HepG2 (cell line): ENCODE results near the gene ZNF616. TPM values are rescaled to one million over a fixed set of nuclear protein-coding genes. Genes with fewer than 3 reads are reported as not detected.

Experiments used
- ATAC-seq: fragments of 200-7000 bp; cut with Tn5 transposase; 3 replicates; pipeline ENCODE4 v1.9.1; 2020; ENCODE audit warnings: mild to moderate bottlenecking, moderate library complexity
- BruUV-seq: library from RNA; stranded (reverse); fragments of 400-500 nt; replicated peaks from 2 replicates; lab custom pipeline; 2021; lab: Mats Ljungman, UMichigan
- CTCF ChIA-PET: fragments of 300-600 bp; formaldehyde crosslinking; extraction: SDS; loops from one replicate; lab custom pipeline; 2021; ENCODE audit warnings: low total read pairs, inconsistent platforms, low intra/inter-chr PET ratio; lab: Yijun Ruan, JAX
- POLR2A ChIA-PET: fragments of 350-600 bp; sonication (Branson Sonifier 250); formaldehyde crosslinking; loops from one replicate; lab custom pipeline; 2020; ENCODE audit warnings: antibody characterized with exemption, inconsistent platforms; lab: Yijun Ruan, JAX
- DNase-seq: peaks from one replicate; pipeline ENCODE4 v3.0.0-alpha.2; 2015; ENCODE audit warnings: low spot score
- FAIRE-seq: peaks from 3 replicates; lab custom pipeline; 2011; peaks lifted over from hg19 to GRCh38; lab: Jason Lieb, UNC
- H2AFZ ChIP-seq: one replicate; pipeline ENCODE4 v1.6.1; 2011; ENCODE audit warnings: low read length, inconsistent platforms
- H3K27ac ChIP-seq: fragments of 300-600 bp; 3 replicates; pipeline ENCODE4 v1.8.0; 2011; ENCODE audit warnings: mixed run types, mild to moderate bottlenecking, mixed read lengths, low read length, inconsistent platforms; ENCODE audit not compliant: insufficient read depth; ENCODE audit errors: extremely low read length
- H3K27me3 ChIP-seq, 2 experiments: fragments of 200-600 bp in 1 of 2; 2 replicates in 1 of 2; 3 replicates in 1 of 2; pipeline versions ENCODE4 v1.6.0 to v1.8.0; 2011; ENCODE audit warnings: low read length in 2 of 2, mild to moderate bottlenecking in 2 of 2, moderate library complexity in 2 of 2, inconsistent platforms in 1 of 2; ENCODE audit not compliant: insufficient read depth in 2 of 2, control insufficient read depth in 1 of 2
- H3K36me3 ChIP-seq, 2 experiments: fragments of 200-600 bp in 1 of 2; replicated peaks in 1 of 2; 2 replicates in 1 of 2; 3 replicates in 1 of 2; pipeline versions ENCODE4 v1.5.1 to v1.8.0; 2011; ENCODE audit warnings: low read length in 2 of 2, inconsistent platforms in 1 of 2; ENCODE audit not compliant: insufficient read depth in 2 of 2, control insufficient read depth in 1 of 2
- H3K4me1 ChIP-seq: 2 replicates; pipeline ENCODE4 v1.5.1; 2012; ENCODE audit warnings: low read length, inconsistent platforms; ENCODE audit not compliant: insufficient read depth
- H3K4me2 ChIP-seq: 2 replicates; pipeline ENCODE4 v1.6.0; 2011; ENCODE audit warnings: low read depth, low read length, inconsistent platforms
- H3K4me3 ChIP-seq, 3 experiments: fragments of 200-600 bp in 1 of 3; sonication (generic), shearing (Covaris generic) in 1 of 3; replicated peaks in 1 of 3; 2 replicates each; pipeline ENCODE4 v1.5.1; 2011 to 2016; ENCODE audit warnings: low read length in 3 of 3, inconsistent platforms in 2 of 3, low read depth in 2 of 3, mild to moderate bottlenecking in 2 of 3, control low read depth in 1 of 3, mixed read lengths in 1 of 3; ENCODE audit not compliant: insufficient read depth in 1 of 3
- H3K79me2 ChIP-seq: one replicate; pipeline ENCODE4 v1.6.1; 2011; ENCODE audit warnings: low read length, inconsistent platforms; ENCODE audit not compliant: insufficient read depth
- H3K9ac ChIP-seq: 2 replicates; pipeline ENCODE4 v1.6.0; 2011; ENCODE audit warnings: mild to moderate bottlenecking, low read depth, low read length, inconsistent platforms; ENCODE audit not compliant: insufficient read depth
- H3K9me3 ChIP-seq: 2 replicates; pipeline ENCODE4 v1.5.1; 2012; ENCODE audit warnings: mild to moderate bottlenecking, low read length
- H4K20me1 ChIP-seq: 2 replicates; pipeline ENCODE4 v1.6.0; 2011; ENCODE audit warnings: inconsistent platforms, mild to moderate bottlenecking, low read length, moderate library complexity; ENCODE audit not compliant: insufficient read depth
- BORCS8-MEF2B ChIP-seq: sonication (generic); formaldehyde crosslinking; IDR thresholded peaks from 2 replicates; pipeline ENCODE4 v1.8.0; 2022; ENCODE audit warnings: mild to moderate bottlenecking, missing genetic modification reagents
- DNMT1 ChIP-seq: sonication (generic); formaldehyde crosslinking; IDR thresholded peaks from 2 replicates; pipeline ENCODE4 v1.5.1; 2020; ENCODE audit warnings: mild to moderate bottlenecking, missing genetic modification reagents
- HDAC1 ChIP-seq: sonication (generic); formaldehyde crosslinking; IDR thresholded peaks from 2 replicates; pipeline ENCODE4 v1.5.1; 2020; ENCODE audit warnings: mild to moderate bottlenecking, missing genetic modification reagents
- HNF1B ChIP-seq: sonication (generic); formaldehyde crosslinking; IDR thresholded peaks from 2 replicates; pipeline ENCODE4 v1.5.1; 2020; ENCODE audit warnings: mild to moderate bottlenecking, moderate library complexity, missing genetic modification reagents
- KAT8 ChIP-seq: IDR thresholded peaks from 2 replicates; pipeline ENCODE4 v1.6.1; 2016; ENCODE audit warnings: missing genetic modification reagents, missing compliant biosample characterization
- MED13 ChIP-seq: sonication (generic); formaldehyde crosslinking; IDR thresholded peaks from 2 replicates; pipeline ENCODE4 v1.5.0; 2020; ENCODE audit warnings: missing genetic modification reagents
- NFYC ChIP-seq: IDR thresholded peaks from 2 replicates; pipeline ENCODE4 v1.6.1; 2016; ENCODE audit warnings: missing genetic modification reagents, missing compliant biosample characterization
- SP4 ChIP-seq: sonication (generic); formaldehyde crosslinking; IDR thresholded peaks from 2 replicates; pipeline ENCODE4 v1.8.1; 2023; ENCODE audit warnings: mild to moderate bottlenecking, missing genetic modification reagents
- SRY ChIP-seq: sonication (generic); formaldehyde crosslinking; IDR thresholded peaks from 2 replicates; pipeline ENCODE4 v1.8.0; 2022; ENCODE audit warnings: mild to moderate bottlenecking, missing genetic modification reagents
- TAF1 ChIP-seq: sonication (generic); formaldehyde crosslinking; IDR thresholded peaks from 2 replicates; pipeline ENCODE4 v1.4.0; 2020; ENCODE audit warnings: missing genetic modification reagents
- TARDBP ChIP-seq: sonication (generic); formaldehyde crosslinking; IDR thresholded peaks from 2 replicates; pipeline ENCODE4 v1.8.0; 2022; ENCODE audit warnings: mild to moderate bottlenecking, missing genetic modification reagents
- ZFY ChIP-seq: sonication (generic); formaldehyde crosslinking; IDR thresholded peaks from 2 replicates; pipeline ENCODE4 v1.4.0; 2020; ENCODE audit warnings: missing genetic modification reagents
- ZNF101 ChIP-seq: sonication (generic); formaldehyde crosslinking; IDR thresholded peaks from 2 replicates; pipeline ENCODE4 v1.4.0; 2020; ENCODE audit warnings: mild to moderate bottlenecking, low read depth, missing genetic modification reagents, borderline replicate concordance
- ZNF160 ChIP-seq: sonication (generic); formaldehyde crosslinking; IDR thresholded peaks from 2 replicates; pipeline ENCODE4 v1.8.0; 2022; ENCODE audit warnings: mild to moderate bottlenecking, inconsistent platforms, missing genetic modification reagents
- ZNF292 ChIP-seq: sonication (generic); formaldehyde crosslinking; IDR thresholded peaks from 2 replicates; pipeline ENCODE4 v1.8.1; 2022; ENCODE audit warnings: mild to moderate bottlenecking, low read depth, missing genetic modification reagents, borderline replicate concordance
- ZNF329 ChIP-seq: sonication (generic); formaldehyde crosslinking; IDR thresholded peaks from 2 replicates; pipeline ENCODE4 v1.9.0; 2021; ENCODE audit warnings: low read depth, mild to moderate bottlenecking, missing genetic modification reagents
- ZNF430 ChIP-seq: sonication (generic); formaldehyde crosslinking; IDR thresholded peaks from 2 replicates; pipeline ENCODE4 v1.9.0; 2021; ENCODE audit warnings: mild to moderate bottlenecking, missing genetic modification reagents
- ZNF616 ChIP-seq: sonication (generic); formaldehyde crosslinking; IDR thresholded peaks from 2 replicates; pipeline ENCODE4 v1.5.0; 2020; ENCODE audit warnings: low read depth, mild to moderate bottlenecking, missing genetic modification reagents
- ZNF639 ChIP-seq: conservative IDR thresholded peaks from 2 replicates; pipeline ENCODE4 v1.6.1; 2018; ENCODE audit warnings: missing genetic modification reagents
- ZNF644 ChIP-seq: IDR thresholded peaks from 2 replicates; pipeline ENCODE4 v1.6.1; 2016; ENCODE audit warnings: low read depth
- ZNF740 ChIP-seq: sonication (generic); formaldehyde crosslinking; IDR thresholded peaks from 2 replicates; pipeline ENCODE4 v1.4.0; 2020; ENCODE audit warnings: missing genetic modification reagents
- ZNF782 ChIP-seq: sonication (generic); formaldehyde crosslinking; IDR thresholded peaks from 2 replicates; pipeline ENCODE4 v1.4.0; 2020; ENCODE audit warnings: missing genetic modification reagents, mild to moderate bottlenecking, borderline replicate concordance
- ZSCAN25 ChIP-seq: sonication (generic); formaldehyde crosslinking; IDR thresholded peaks from 2 replicates; pipeline ENCODE4 v1.8.0; 2022; ENCODE audit warnings: mild to moderate bottlenecking, missing genetic modification reagents
- WGBS: methylation state at CpG from one replicate; pipeline ENCODE4 v1.1.6; 2017; ENCODE audit warnings: low lambda C conversion rate; 5-methylcytosine and 5-hydroxymethylcytosine counted together
- in situ Hi-C: cut with HindIII; loops from 2 replicates; pipeline ENCODE4 v1.10.0; 2017; ENCODE audit warnings: low pct_unique_long_range_greater_than_20kb; ENCODE audit not compliant: extremely low pct_ligation_motif_present
- intact Hi-C: fragments of 100-400 bp; cut with micrococcal nuclease; formaldehyde crosslinking; loops from one replicate; pipeline ENCODE4 v1.10.0; 2022; ENCODE audit not compliant: unreplicated experiment
- polyA plus RNA-seq, 8 experiments: library from polyadenylated mRNA; depleted of rRNA in 3 of 8; stranded (reverse) in 7 of 8; unstranded in 1 of 8; fragments of >200 nt; fragmentation: Illumina TruSeq in 4 of 8; extraction: Trizol in 4 of 8; gene quantifications; 2 replicates each; pipeline versions ENCODE4 v1.2.1 to v1.2.3, GENCODE V29; 2011 to 2016; ENCODE audit warnings: low read depth in 4 of 8, missing spikeins in 1 of 8, mixed read lengths in 1 of 8; ENCODE audit not compliant: insufficient read depth in 1 of 8
- total RNA-seq, 5 experiments: library from RNA; depleted of rRNA; stranded (reverse); fragments of >200 nt; fragmentation: Illumina TruSeq; extraction: Trizol; gene quantifications; 2 replicates each; pipeline ENCODE4 v1.2.3, GENCODE V29; 2016; ENCODE audit warnings: low read depth in 1 of 5

Gene ZNF616
- total and polyA plus RNA-seq, 2 of the 13 experiments (the other 11 are each of a cell fraction or from before 2014, with no cell fraction given): 2.2 to 10.4 TPM

DNA sequence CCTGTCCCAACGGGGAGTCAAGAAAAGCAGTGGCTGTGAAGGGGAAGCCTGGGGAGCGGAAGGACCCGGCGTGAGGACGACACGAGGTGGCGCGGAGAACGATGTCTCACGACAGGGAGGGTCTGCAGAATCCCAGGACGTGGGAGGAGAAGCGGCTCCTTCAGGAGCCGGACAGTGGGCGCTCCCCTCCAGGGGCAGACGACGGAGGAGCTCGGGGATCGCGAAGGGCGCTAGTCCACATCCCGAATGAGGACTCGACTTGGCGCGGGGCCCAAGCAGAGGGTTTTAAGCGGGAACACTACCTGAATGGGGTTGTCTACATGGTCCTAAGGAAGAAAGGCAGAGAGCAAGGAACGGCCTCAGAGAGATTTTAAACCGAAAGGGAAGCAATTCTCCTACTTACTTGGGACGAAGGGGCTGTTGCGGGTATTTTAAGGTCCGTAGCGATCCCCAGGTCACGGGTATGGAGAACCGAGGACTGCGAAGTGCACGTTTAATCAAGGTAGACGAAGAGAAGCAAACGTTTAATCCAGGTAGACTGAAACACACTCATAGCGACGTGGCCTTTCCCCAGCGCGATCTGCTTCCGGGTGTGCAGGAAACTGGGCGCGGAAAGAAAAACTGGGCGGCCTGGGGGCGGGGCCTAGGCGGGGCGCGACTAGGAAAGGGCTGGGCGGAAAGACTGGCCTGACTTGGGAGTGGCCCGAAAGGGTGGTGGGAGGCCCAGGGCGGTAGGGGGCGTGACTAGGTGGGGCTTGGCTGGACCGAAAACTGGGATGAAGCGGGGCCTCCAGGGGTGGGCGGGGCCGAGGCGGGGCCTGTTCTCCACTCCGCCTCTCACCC, 44.3 kb downstream of the ZNF616 start, which contains the start of gene ZNF841:
ZNF841 (minus strand) TSS at position 594 of the 843 bp plus-strand sequence. CDS start 10,964 bp downstream, outside the sequence.
- ChIA-PET CTCF (no interaction called here), POLR2A (no interaction called here)
- Histone ChIP-seq H3K9ac (peak within 1 kb of the TSS; percentile 97), H3K36me3 (peaks cover 2 to 22% of the 10 kb centered on the region in 2 experiments; a peak in 3 of 5 replicates), H3K79me2 (peaks cover 31% of the 10 kb centered on the region), H2AFZ (peak within 1 kb of the TSS; percentile 87), H3K27ac (peak within 1 kb of the TSS; percentile 81), H3K9me3 (peaks cover 53% of the 10 kb centered on the region), H3K27me3 (peaks cover 0 to 3% of the 10 kb centered on the region in 2 experiments; a peak in 1 of 5 replicates), H3K4me2 (peak within 1 kb of the TSS; percentile 77), H4K20me1 (no peaks in the 10 kb centered on the region), H3K4me3 (peak within 1 kb of the TSS; percentile 86 to 98 (median 90)), H3K4me1 (peaks cover 38% of the 10 kb centered on the region; the same call in 1 of the 2 replicates)
- in situ Hi-C loops (no loop called here), intact Hi-C loops (loop anchor here (10.0 kb wide), 1 partner anchor 51 kb away; the partner anchor contains the start of gene ZNF432)
- FAIRE-seq (no peak), DNase-seq (peak; percentile 87), ATAC-seq (peak; percentile 97)
- 1% methylated on average over 41 of the region's 59 CpGs for WGBS
- TSS peak; percentile 84 for BruUV-seq
- TF ChIP-seq ZNF740 (CRISPR knock-in tag): no peak
- peak; percentile 66 for TF ChIP-seq ZNF430
- no peak for TF ChIP-seq ZSCAN25
- peak; percentile 43; the same call in 1 of the 2 replicates for TF ChIP-seq HDAC1 (CRISPR knock-in tag)
- TF ChIP-seq KAT8: peak; percentile 79
- peak; percentile 29; the same call in 1 of the 2 replicates for TF ChIP-seq SRY (CRISPR knock-in tag)
- no peak for TF ChIP-seq ZNF644
- no peak for TF ChIP-seq ZNF639
- TF ChIP-seq ZNF616: no peak
- no peak for TF ChIP-seq ZNF329 (CRISPR knock-in tag)
- no peak for TF ChIP-seq ZNF101 (CRISPR knock-in tag)
- no peak for TF ChIP-seq ZNF782 (CRISPR knock-in tag)
- TF ChIP-seq SP4 (CRISPR knock-in tag): peak; percentile 90
- TF ChIP-seq TAF1: peak; percentile 63; the same call in 1 of the 2 replicates
- TF ChIP-seq ZNF292 (CRISPR knock-in tag): no peak
- TF ChIP-seq BORCS8-MEF2B (CRISPR knock-in tag): 0 out of 2 replicates have a peak, but pooled peaks have one; percentile 26
- TF ChIP-seq ZFY: peak; percentile 64
- TF ChIP-seq ZNF160: peak; percentile 40; the same call in 1 of the 2 replicates
- 0 out of 2 replicates have a peak, but pooled peaks have one; percentile 39 for TF ChIP-seq MED13 (CRISPR knock-in tag)
- peak; percentile 45; the same call in 1 of the 2 replicates for TF ChIP-seq TARDBP (CRISPR knock-in tag)
- peak; percentile 74 for TF ChIP-seq HNF1B (CRISPR knock-in tag)
- no peak for TF ChIP-seq NFYC
- TF ChIP-seq DNMT1 (CRISPR knock-in tag): no peak
